Testis (tissue), 3 donors: ENCODE results near the gene GPR39. TPM values are rescaled to one million over a fixed set of nuclear protein-coding genes. Genes with fewer than 3 reads are reported as not detected.
"Not testable (repeated sequence)": the region's sequence is repeated elsewhere in the genome, so short reads cannot be mapped to it uniquely, and the experiment has no call there.

Experiments
- DNase-seq: peaks from one replicate; pipeline ENCODE4 v3.0.0-alpha.2; 2019
- H3K27ac ChIP-seq, 2 donors: fragments of 200-600 bp; sonication (generic); one replicate each; pipeline ENCODE4 v1.5.1; 2019
- H3K27me3 ChIP-seq: fragments of 200-600 bp; sonication (generic); one replicate; pipeline ENCODE4 v1.5.1; 2019
- H3K36me3 ChIP-seq: fragments of 200-600 bp; sonication (generic); one replicate; pipeline ENCODE4 v1.5.1; 2017; ENCODE audit warnings: low read depth; ENCODE audit errors: missing control alignments
- H3K4me1 ChIP-seq: fragments of 200-600 bp; sonication (generic); one replicate; pipeline ENCODE4 v1.5.1; 2019
- H3K4me3 ChIP-seq, 2 donors: fragments of 200-600 bp; sonication (generic); one replicate each; pipeline ENCODE4 v1.5.1; 2017 to 2019
- H3K9me3 ChIP-seq: fragments of 200-600 bp; sonication (generic); one replicate; pipeline ENCODE4 v1.5.1; 2017
- POLR2A ChIP-seq: fragments of 450-650 bp; IDR thresholded peaks from one replicate; pipeline ENCODE4 v1.6.1; 2017; ENCODE audit warnings: antibody characterized with exemption, mild to moderate bottlenecking, moderate library complexity
- WGBS, 2 donors: methylation state at CpG; one replicate each; pipeline ENCODE4 v1.1.5; 2018; 5-methylcytosine and 5-hydroxymethylcytosine counted together
- intact Hi-C: fragments of 100-400 bp; cut with DNase I; formaldehyde crosslinking; loops from one replicate; pipeline ENCODE4 v1.15.1; 2023; ENCODE audit warnings: low total_unique reads
- polyA plus RNA-seq: library from polyadenylated mRNA; stranded (reverse); fragments of 350-450 nt; fragmentation: Illumina TruSeq; extraction: RNeasy Lipid Tissue Mini Kit (QIAGEN cat#74804); gene quantifications from one replicate; pipeline ENCODE4 v1.2.3, GENCODE V29; 2014; ENCODE audit warnings: low read depth, low replicate concordance; ENCODE audit not compliant: insufficient read depth
- total RNA-seq, 2 donors: library from RNA; depleted of rRNA; stranded (reverse); fragments of >200 nt; gene quantifications; one replicate each; pipeline ENCODE4 v1.2.3, GENCODE V29; 2016
- TF ChIP-seq, protein P1 (sequence below), 3 experiments: fragments of 450-650 bp in 2 of 3; fragments of 200-600 bp in 1 of 3; sonication (generic) in 1 of 3; IDR thresholded peaks; one replicate each; pipeline ENCODE4 v1.5.1; 2016 to 2019; ENCODE audit warnings: antibody characterized with exemption in 3 of 3, mild to moderate bottlenecking in 2 of 3, moderate library complexity in 1 of 3

The GPR39 gene
- total and polyA plus RNA-seq, 3 donors from 2014 or later: 2.7 to 19.5 (median 4.0) TPM

- 78 to 81% methylated on average over 7 of the region's 7 CpGs for WGBS, 2 donors
- no peak for TF ChIP-seq POLR2A
- TF ChIP-seq, protein P1, sequence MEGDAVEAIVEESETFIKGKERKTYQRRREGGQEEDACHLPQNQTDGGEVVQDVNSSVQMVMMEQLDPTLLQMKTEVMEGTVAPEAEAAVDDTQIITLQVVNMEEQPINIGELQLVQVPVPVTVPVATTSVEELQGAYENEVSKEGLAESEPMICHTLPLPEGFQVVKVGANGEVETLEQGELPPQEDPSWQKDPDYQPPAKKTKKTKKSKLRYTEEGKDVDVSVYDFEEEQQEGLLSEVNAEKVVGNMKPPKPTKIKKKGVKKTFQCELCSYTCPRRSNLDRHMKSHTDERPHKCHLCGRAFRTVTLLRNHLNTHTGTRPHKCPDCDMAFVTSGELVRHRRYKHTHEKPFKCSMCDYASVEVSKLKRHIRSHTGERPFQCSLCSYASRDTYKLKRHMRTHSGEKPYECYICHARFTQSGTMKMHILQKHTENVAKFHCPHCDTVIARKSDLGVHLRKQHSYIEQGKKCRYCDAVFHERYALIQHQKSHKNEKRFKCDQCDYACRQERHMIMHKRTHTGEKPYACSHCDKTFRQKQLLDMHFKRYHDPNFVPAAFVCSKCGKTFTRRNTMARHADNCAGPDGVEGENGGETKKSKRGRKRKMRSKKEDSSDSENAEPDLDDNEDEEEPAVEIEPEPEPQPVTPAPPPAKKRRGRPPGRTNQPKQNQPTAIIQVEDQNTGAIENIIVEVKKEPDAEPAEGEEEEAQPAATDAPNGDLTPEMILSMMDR (IDR thresholded peaks at IDR 0.05): no peak
- DNase-seq: no peak
- Histone ChIP-seq H3K9me3 (no peaks in the 10 kb centered on the region), H3K4me1 (no peaks in the 10 kb centered on the region), H3K36me3 (no peaks in the 10 kb centered on the region), H3K27ac (no peak overlapping the region), H3K27me3 (no peaks in the 10 kb centered on the region), H3K4me3 (no peak overlapping the region)
- intact Hi-C loops: no loop called here
These were observed 23.7 kb upstream of the GPR39 start for GRCh38 chr2:132392879-132393278.

DNA sequence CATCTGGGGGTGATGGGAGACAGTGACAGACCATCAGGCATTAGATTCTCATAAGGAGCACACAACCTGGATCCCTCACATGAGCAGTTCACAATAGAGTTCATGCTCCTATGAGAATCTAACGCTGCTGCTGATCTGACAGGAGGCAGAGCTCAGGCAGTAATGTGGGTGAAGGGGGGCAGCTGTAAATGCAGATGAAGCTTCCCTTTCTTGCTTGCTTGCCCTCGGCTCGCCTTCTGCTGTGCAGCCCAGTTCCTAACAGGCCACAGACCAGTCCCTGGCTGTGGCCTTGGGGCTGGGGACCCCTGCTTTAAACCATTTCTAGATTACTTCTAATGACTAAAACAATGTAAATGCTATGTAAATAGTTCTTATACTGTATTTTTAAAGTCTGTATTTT, 19.6 kb upstream of the GPR39 start:
- H3K27ac ChIP-seq, H3K36me3 ChIP-seq, H3K4me3 ChIP-seq, H3K27me3 ChIP-seq, H3K4me1 ChIP-seq, intact Hi-C loops, H3K9me3 ChIP-seq, DNase-seq: not testable (repeated sequence)
- 67 to 73% methylated on average over 3 of the region's 3 CpGs for WGBS, 2 donors

DNA sequence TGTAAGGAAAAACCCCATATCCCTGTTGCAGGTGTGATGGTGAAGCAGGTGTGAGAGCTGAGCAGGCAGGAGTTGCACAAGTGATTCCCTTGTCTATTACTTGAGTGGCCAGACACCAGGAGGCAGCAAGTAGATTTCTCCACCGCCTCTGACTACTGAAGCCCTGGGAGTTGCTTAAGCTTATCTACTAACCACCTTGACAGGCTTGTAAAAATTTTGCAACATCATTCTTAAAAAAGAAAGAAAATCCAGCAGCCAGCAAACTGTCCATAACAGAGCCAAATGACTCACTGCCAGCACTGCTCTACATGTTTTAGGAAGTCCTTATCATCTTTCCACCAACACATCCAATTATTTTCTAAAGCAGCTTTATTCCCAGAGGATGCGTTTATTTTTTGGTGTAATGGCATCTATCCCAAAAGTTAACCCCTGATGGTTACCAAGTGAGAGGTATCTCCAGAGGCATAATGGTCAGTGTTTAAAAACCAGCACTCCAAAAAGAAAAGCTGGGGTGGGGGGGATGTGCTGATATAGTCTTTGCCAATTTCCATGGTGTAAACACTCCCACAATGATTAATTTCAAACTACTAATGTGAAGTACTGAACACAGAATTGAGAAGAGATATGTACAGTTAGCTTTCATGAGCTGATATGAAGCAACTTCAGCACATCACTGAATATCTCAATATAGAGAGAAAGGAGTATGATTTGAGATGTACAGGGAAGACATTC, 16.3 kb upstream of the GPR39 start:
- Histone ChIP-seq H3K4me1 (no peaks in the 10 kb centered on the region), H3K4me3 (no peak overlapping the region), H3K27ac (no peak overlapping the region), H3K36me3 (no peaks in the 10 kb centered on the region), H3K9me3 (no peaks in the 10 kb centered on the region), H3K27me3 (no peaks in the 10 kb centered on the region)
- no peak for DNase-seq
- TF ChIP-seq, protein P1 (IDR thresholded peaks at IDR 0.05): no peak
- TF ChIP-seq POLR2A: no peak
- 29 to 33% methylated on average over 2 of the region's 2 CpGs for WGBS, 2 donors
- intact Hi-C loops: no loop called here

DNA sequence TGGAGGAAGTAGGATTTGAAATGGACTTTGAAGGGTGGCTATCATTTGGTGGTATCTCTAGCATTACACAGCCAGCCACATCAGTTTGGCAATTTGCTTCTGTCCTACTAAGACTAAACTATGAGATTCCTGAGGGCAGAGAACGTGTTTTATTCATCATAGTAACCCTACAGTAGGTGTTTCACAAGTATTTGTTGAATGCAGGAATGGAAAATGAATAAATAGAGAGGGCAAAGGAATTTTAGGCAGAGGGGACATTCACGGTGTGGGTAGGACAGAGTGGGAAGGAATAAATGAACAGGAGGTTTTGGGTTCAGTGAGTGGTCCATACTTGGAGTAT, 15.7 kb upstream of the GPR39 start:
- Histone ChIP-seq H3K27me3 (no peaks in the 10 kb centered on the region), H3K4me1 (no peaks in the 10 kb centered on the region), H3K9me3 (no peaks in the 10 kb centered on the region), H3K36me3 (no peaks in the 10 kb centered on the region), H3K27ac (no peak overlapping the region), H3K4me3 (no peak overlapping the region)
- 89 to 91% methylated on average over 2 of the region's 2 CpGs for WGBS, 2 donors
- intact Hi-C loops: no loop called here
- no peak for DNase-seq
- TF ChIP-seq POLR2A: no peak
- TF ChIP-seq, protein P1 (IDR thresholded peaks at IDR 0.05): no peak

DNA sequence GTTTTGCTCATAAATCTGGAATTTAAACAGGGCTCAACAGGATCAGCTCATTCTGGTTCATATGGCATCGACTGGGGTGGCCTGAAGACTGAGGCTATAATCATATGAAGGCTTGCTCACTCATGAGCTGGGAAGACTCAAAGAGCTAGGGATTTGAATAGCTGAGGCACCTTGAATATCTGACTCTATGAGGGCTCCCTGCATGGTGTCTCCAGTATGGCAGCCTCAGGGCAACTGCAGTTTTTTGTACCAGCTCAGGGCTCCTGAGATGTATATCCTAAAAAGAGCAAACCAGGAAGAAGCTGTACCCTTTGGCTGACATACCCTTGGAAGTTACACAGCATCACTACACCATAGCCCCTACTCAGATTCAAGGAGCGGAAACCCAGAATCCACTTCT, 15.3 kb upstream of the GPR39 start:
- Histone ChIP-seq H3K4me3 (no peak overlapping the region), H3K27me3 (no peaks in the 10 kb centered on the region), H3K4me1 (no peaks in the 10 kb centered on the region), H3K9me3 (no peaks in the 10 kb centered on the region), H3K36me3 (no peaks in the 10 kb centered on the region), H3K27ac (no peak overlapping the region)
- TF ChIP-seq, protein P1 (IDR thresholded peaks at IDR 0.05): no peak
- no peak for TF ChIP-seq POLR2A
- WGBS, 2 donors: 85 to 92% methylated on average over 2 of the region's 2 CpGs
- intact Hi-C loops: no loop called here
- no peak for DNase-seq
